ENCODE data around the gene SH3GLB1. TPM values are rescaled to one million over a fixed set of nuclear protein-coding genes. Genes with fewer than 3 reads are reported as not detected.
A peak's percentile ranks its signal among the peaks of the same experiment; 100 is the strongest.

SH3GLB1 gene
- total and polyA plus RNA-seq, 2 experiments from 2014 or later: 59.3 to 89.1 TPM

DNA sequence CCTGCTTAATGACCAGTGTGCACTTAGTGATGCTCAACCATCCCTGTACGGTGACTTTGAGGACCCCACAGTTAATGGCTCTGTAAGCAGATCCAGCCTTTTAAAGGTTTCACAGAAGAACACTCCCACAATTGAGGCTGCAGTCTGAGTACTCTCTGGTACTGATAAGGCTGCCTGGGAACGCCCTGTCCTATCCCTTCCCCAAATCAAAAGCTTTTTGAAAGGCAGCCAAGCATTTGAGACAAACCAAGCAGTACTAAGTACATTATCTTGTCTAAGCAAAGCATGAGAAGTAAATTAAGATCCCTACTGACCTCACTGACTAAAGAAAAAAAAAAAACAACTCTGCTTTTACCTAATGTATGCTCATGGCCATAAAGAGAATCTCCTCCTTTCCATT is 60.7 kb downstream of the SH3GLB1 start:
- Histone ChIP-seq H3K27me3 (no peaks in the 10 kb centered on the region), H4K20me1 (ENCODE audit: insufficient read depth, poor library complexity, severe bottlenecking) (no peaks in the 10 kb centered on the region), H3K27ac (peak overlapping the region; percentile 20), H3K4me3 (no peak overlapping the region), H3K4me1 (ENCODE audit: insufficient read depth) (peaks cover 10% of the 10 kb centered on the region), H3K36me3 (replicated peaks; ENCODE audit: insufficient read depth, low read depth) (no peaks in the 10 kb centered on the region), H3K79me2 (no peaks in the 10 kb centered on the region), H3K9me2 (replicated peaks; ENCODE audit: insufficient read depth) (no peaks in the 10 kb centered on the region), H3K4me2 (no peak overlapping the region), H3K9me3 (ENCODE audit: low read depth) (no peaks in the 10 kb centered on the region), H2AFZ (no peak overlapping the region)
- 12% methylated on average over 2 of the region's 2 CpGs for WGBS (ENCODE audit: low lambda C conversion rate, missing lambda C conversion rate)
- TF ChIP-seq, protein P1, sequence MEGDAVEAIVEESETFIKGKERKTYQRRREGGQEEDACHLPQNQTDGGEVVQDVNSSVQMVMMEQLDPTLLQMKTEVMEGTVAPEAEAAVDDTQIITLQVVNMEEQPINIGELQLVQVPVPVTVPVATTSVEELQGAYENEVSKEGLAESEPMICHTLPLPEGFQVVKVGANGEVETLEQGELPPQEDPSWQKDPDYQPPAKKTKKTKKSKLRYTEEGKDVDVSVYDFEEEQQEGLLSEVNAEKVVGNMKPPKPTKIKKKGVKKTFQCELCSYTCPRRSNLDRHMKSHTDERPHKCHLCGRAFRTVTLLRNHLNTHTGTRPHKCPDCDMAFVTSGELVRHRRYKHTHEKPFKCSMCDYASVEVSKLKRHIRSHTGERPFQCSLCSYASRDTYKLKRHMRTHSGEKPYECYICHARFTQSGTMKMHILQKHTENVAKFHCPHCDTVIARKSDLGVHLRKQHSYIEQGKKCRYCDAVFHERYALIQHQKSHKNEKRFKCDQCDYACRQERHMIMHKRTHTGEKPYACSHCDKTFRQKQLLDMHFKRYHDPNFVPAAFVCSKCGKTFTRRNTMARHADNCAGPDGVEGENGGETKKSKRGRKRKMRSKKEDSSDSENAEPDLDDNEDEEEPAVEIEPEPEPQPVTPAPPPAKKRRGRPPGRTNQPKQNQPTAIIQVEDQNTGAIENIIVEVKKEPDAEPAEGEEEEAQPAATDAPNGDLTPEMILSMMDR (IDR thresholded peaks at IDR 0.05; ENCODE audit: poor library complexity): no peak
- no peak for TF ChIP-seq EZH2 (IDR thresholded peaks at IDR 0.05; ENCODE audit: borderline replicate concordance)
- DNase-seq (ENCODE audit: low spot score): peak; percentile 32

DNA sequence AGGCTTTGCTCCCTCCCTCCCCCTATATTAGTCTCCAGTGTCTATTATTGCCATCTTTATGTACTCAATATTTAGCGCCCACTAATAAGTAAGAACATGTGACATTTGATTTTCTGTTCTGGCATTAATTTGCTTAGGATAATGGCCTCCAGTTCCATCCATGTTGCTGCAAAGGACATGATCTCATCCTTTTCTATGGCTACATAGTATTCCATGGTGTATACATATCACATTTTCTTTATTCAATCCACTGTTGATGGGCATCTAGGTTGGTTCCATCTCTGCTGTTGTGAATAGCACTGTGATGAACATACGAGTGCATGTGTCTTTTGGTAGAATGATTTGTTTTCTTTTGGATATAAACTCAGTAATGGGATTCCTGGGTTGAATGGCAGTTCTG is 61.3 kb downstream of the SH3GLB1 start:
- Histone ChIP-seq H3K4me3 (no peak overlapping the region), H4K20me1 (ENCODE audit: insufficient read depth, poor library complexity, severe bottlenecking) (no peaks in the 10 kb centered on the region), H3K9me2 (replicated peaks; ENCODE audit: insufficient read depth) (no peaks in the 10 kb centered on the region), H3K4me2 (no peak overlapping the region), H3K36me3 (replicated peaks; ENCODE audit: insufficient read depth, low read depth) (no peaks in the 10 kb centered on the region), H3K9me3 (ENCODE audit: low read depth) (no peaks in the 10 kb centered on the region), H3K4me1 (ENCODE audit: insufficient read depth) (peaks cover 10% of the 10 kb centered on the region), H3K79me2 (no peaks in the 10 kb centered on the region), H2AFZ (no peak overlapping the region), H3K27ac (peak overlapping the region; percentile 20), H3K27me3 (no peaks in the 10 kb centered on the region)
- TF ChIP-seq, protein P1 (IDR thresholded peaks at IDR 0.05; ENCODE audit: poor library complexity): no peak
- TF ChIP-seq EZH2phosphoT487 (IDR thresholded peaks at IDR 0.05; ENCODE audit: low read depth, severe bottlenecking, unreplicated experiment): no peak
- no peak for TF ChIP-seq EZH2 (IDR thresholded peaks at IDR 0.05; ENCODE audit: borderline replicate concordance)
- 93% methylated on average over 2 of the region's 2 CpGs for WGBS (ENCODE audit: low lambda C conversion rate, missing lambda C conversion rate)
- DNase-seq (ENCODE audit: low spot score): no peak

DNA sequence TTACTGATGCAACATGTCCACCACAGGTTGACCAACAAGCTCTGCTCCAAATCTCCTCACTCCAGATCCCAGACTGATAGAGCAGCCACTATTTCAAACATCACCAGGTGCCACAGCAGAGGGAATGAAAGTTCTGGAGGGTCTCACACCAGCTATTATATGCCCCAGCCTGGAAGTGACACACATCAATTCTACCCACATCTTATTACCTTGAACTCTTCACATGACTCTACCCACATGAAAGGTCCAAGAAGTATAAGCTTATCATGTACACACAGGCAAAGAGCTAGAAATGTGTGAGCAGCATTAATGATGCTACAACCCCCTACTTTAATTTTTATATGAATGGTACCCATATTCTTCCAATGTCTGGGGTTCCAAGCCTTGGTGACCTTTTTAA is 64.2 kb downstream of the SH3GLB1 start:
- no peak for TF ChIP-seq EZH2 (IDR thresholded peaks at IDR 0.05; ENCODE audit: borderline replicate concordance)
- no peak for TF ChIP-seq EZH2phosphoT487 (IDR thresholded peaks at IDR 0.05; ENCODE audit: low read depth, severe bottlenecking, unreplicated experiment)
- TF ChIP-seq, protein P1 (IDR thresholded peaks at IDR 0.05; ENCODE audit: poor library complexity): no peak
- no peaks in the 10 kb centered on the region for H3K27me3 ChIP-seq
- H3K9me3 ChIP-seq (ENCODE audit: low read depth): no peaks in the 10 kb centered on the region
- no peak overlapping the region for H3K4me3 ChIP-seq
- no peak overlapping the region for H3K4me2 ChIP-seq
- no peak overlapping the region for H2AFZ ChIP-seq
- no peaks in the 10 kb centered on the region for H3K36me3 ChIP-seq (replicated peaks; ENCODE audit: insufficient read depth, low read depth)
- no peaks in the 10 kb centered on the region for H4K20me1 ChIP-seq (ENCODE audit: insufficient read depth, poor library complexity, severe bottlenecking)
- no peak overlapping the region for H3K27ac ChIP-seq
- H3K9me2 ChIP-seq (replicated peaks; ENCODE audit: insufficient read depth): no peaks in the 10 kb centered on the region
- DNase-seq (ENCODE audit: low spot score): no peak
- H3K4me1 ChIP-seq (ENCODE audit: insufficient read depth): peaks cover 9% of the 10 kb centered on the region
- no peaks in the 10 kb centered on the region for H3K79me2 ChIP-seq

GRCh38 chr1:86769065-86769464 is 64.7 kb downstream of the SH3GLB1 start:
- Histone ChIP-seq H3K9me2 (replicated peaks; ENCODE audit: insufficient read depth) (no peaks in the 10 kb centered on the region), H2AFZ (no peak overlapping the region), H3K4me2 (no peak overlapping the region), H3K27ac (no peak overlapping the region), H3K9me3 (ENCODE audit: low read depth) (no peaks in the 10 kb centered on the region), H3K4me3 (no peak overlapping the region), H3K79me2 (no peaks in the 10 kb centered on the region), H4K20me1 (ENCODE audit: insufficient read depth, poor library complexity, severe bottlenecking) (no peaks in the 10 kb centered on the region), H3K36me3 (replicated peaks; ENCODE audit: insufficient read depth, low read depth) (no peaks in the 10 kb centered on the region), H3K27me3 (no peaks in the 10 kb centered on the region), H3K4me1 (ENCODE audit: insufficient read depth) (peaks cover 14% of the 10 kb centered on the region)
- TF ChIP-seq EZH2 (IDR thresholded peaks at IDR 0.05; ENCODE audit: borderline replicate concordance) (no peak), EZH2phosphoT487 (IDR thresholded peaks at IDR 0.05; ENCODE audit: low read depth, severe bottlenecking, unreplicated experiment) (no peak)
- TF ChIP-seq, protein P1 (IDR thresholded peaks at IDR 0.05; ENCODE audit: poor library complexity): no peak
- no peak for DNase-seq (ENCODE audit: low spot score)
- 100% methylated on average over 3 of the region's 4 CpGs for WGBS (ENCODE audit: low lambda C conversion rate, missing lambda C conversion rate)

Data from hepatocyte (in vitro differentiated cells).